BE2C (cell line): ENCODE data around the gene NID1.

Experiments
- DNase-seq: peaks from one replicate; pipeline ENCODE4 v3.0.0-alpha.2; 2020
- H3K27me3 ChIP-seq: fragments of 250-450 bp; sonication (Bioruptor Pico); 2 replicates; pipeline ENCODE4 v1.5.1; 2020; ENCODE audit warnings: mild to moderate bottlenecking
- H3K36me3 ChIP-seq: fragments of 250-450 bp; sonication (Bioruptor Pico); 2 replicates; pipeline ENCODE4 v1.5.1; 2020; ENCODE audit warnings: mild to moderate bottlenecking
- H3K4me1 ChIP-seq: fragments of 250-450 bp; sonication (Bioruptor Pico); 2 replicates; pipeline ENCODE4 v1.5.1; 2020
- H3K4me3 ChIP-seq: 2 replicates; pipeline ENCODE4 v1.5.1; 2011; ENCODE audit warnings: low read depth, low read length
- H3K9me3 ChIP-seq: fragments of 250-450 bp; sonication (Bioruptor Pico); 2 replicates; pipeline ENCODE4 v1.5.1; 2020
- CTCF ChIP-seq: IDR thresholded peaks from 2 replicates; pipeline ENCODE4 v1.5.1; 2012; ENCODE audit warnings: mild to moderate bottlenecking, low read depth, low read length

NID1 gene

GRCh38 chr1:236038034-236038433 lies 26.9 kb downstream of the NID1 start:
- H3K9me3 ChIP-seq: no peaks in the 10 kb centered on the region
- no peaks in the 10 kb centered on the region; the same call in 1 of the 2 replicates for H3K27me3 ChIP-seq
- H3K36me3 ChIP-seq: no peaks in the 10 kb centered on the region
- no peak for TF ChIP-seq CTCF
- no peak for DNase-seq
- H3K4me3 ChIP-seq: no peak overlapping the region
- H3K4me1 ChIP-seq: no peaks in the 10 kb centered on the region

- Histone ChIP-seq H3K4me1 (no peaks in the 10 kb centered on the region), H3K36me3 (no peaks in the 10 kb centered on the region), H3K4me3 (no peak overlapping the region), H3K27me3 (no peaks in the 10 kb centered on the region; the same call in 1 of the 2 replicates), H3K9me3 (no peaks in the 10 kb centered on the region)
- TF ChIP-seq CTCF: no peak
- DNase-seq: no peak
These were observed 29.2 kb downstream of the NID1 start for GRCh38 chr1:236035681-236036101.

- Histone ChIP-seq H3K27me3 (no peaks in the 10 kb centered on the region; the same call in 1 of the 2 replicates), H3K4me3 (no peak overlapping the region), H3K36me3 (no peaks in the 10 kb centered on the region), H3K9me3 (no peaks in the 10 kb centered on the region), H3K4me1 (no peaks in the 10 kb centered on the region)
- no peak for TF ChIP-seq CTCF
- no peak for DNase-seq
These were observed 31.6 kb downstream of the NID1 start for GRCh38 chr1:236033336-236033735.

GRCh38 chr1:236030534-236030933 lies 34.4 kb downstream of the NID1 start:
- no peak overlapping the region for H3K4me3 ChIP-seq
- no peak for TF ChIP-seq CTCF
- no peak for DNase-seq
- no peaks in the 10 kb centered on the region for H3K36me3 ChIP-seq
- no peaks in the 10 kb centered on the region for H3K9me3 ChIP-seq
- no peaks in the 10 kb centered on the region for H3K27me3 ChIP-seq
- no peaks in the 10 kb centered on the region for H3K4me1 ChIP-seq

GRCh38 chr1:236029428-236029940 lies 35.4 kb downstream of the NID1 start:
- Histone ChIP-seq H3K36me3 (no peaks in the 10 kb centered on the region), H3K4me1 (no peaks in the 10 kb centered on the region), H3K4me3 (no peak overlapping the region), H3K9me3 (no peaks in the 10 kb centered on the region), H3K27me3 (no peaks in the 10 kb centered on the region)
- DNase-seq: no peak
- TF ChIP-seq CTCF: no peak

GRCh38 chr1:236027104-236027503 lies 37.8 kb downstream of the NID1 start:
- H3K36me3 ChIP-seq: no peaks in the 10 kb centered on the region
- no peaks in the 10 kb centered on the region for H3K4me1 ChIP-seq
- H3K27me3 ChIP-seq: no peaks in the 10 kb centered on the region
- TF ChIP-seq CTCF: no peak
- no peak overlapping the region for H3K4me3 ChIP-seq
- H3K9me3 ChIP-seq: no peaks in the 10 kb centered on the region
- no peak for DNase-seq
